Calu3 (cell line): ENCODE measurements around the gene SEPTIN7. TPM values are rescaled to one million over a fixed set of nuclear protein-coding genes. Genes with fewer than 3 reads are reported as not detected.

Source experiments
- BruUV-seq: library from RNA; stranded (reverse); fragments of 400-500 nt; replicated peaks from 2 replicates; lab custom pipeline; 2021; lab: Mats Ljungman, UMichigan
- CTCF ChIA-PET: fragments of 300-600 bp; sonication (Branson Sonifier 250); formaldehyde crosslinking; loops from one replicate; lab custom pipeline; 2022; ENCODE audit warnings: antibody characterized with exemption; lab: Charles Lee
- DNase-seq: peaks from one replicate; pipeline ENCODE4 v3.0.0; 2022
- H3K27ac Mint-ChIP-seq: one replicate; pipeline ENCODE4 v1.8.0; 2022; ENCODE audit warnings: mixed read lengths; ENCODE audit not compliant: unreplicated experiment
- H3K27me3 Mint-ChIP-seq: one replicate; pipeline ENCODE4 v1.8.0; 2022; ENCODE audit warnings: mixed read lengths; ENCODE audit not compliant: unreplicated experiment
- H3K36me3 Mint-ChIP-seq: one replicate; pipeline ENCODE4 v1.8.0; 2022; ENCODE audit warnings: mild to moderate bottlenecking, moderate library complexity, mixed read lengths; ENCODE audit not compliant: insufficient read depth, unreplicated experiment
- H3K4me1 Mint-ChIP-seq: one replicate; pipeline ENCODE4 v1.8.0; 2022; ENCODE audit warnings: mild to moderate bottlenecking, low read depth, mixed read lengths; ENCODE audit not compliant: unreplicated experiment
- H3K4me3 Mint-ChIP-seq: one replicate; pipeline ENCODE4 v1.8.0; 2022; ENCODE audit warnings: mild to moderate bottlenecking, low read depth, moderate library complexity, mixed read lengths; ENCODE audit not compliant: unreplicated experiment
- H3K9me3 Mint-ChIP-seq: one replicate; pipeline ENCODE4 v1.8.0; 2022; ENCODE audit warnings: low read depth, mixed read lengths; ENCODE audit not compliant: unreplicated experiment
- intact Hi-C: fragments of 100-400 bp; cut with micrococcal nuclease; formaldehyde crosslinking; loops from one replicate; pipeline ENCODE4 v1.10.0; 2022; ENCODE audit not compliant: unreplicated experiment
- total RNA-seq: library from RNA; stranded (reverse); gene quantifications from 2 replicates; pipeline ENCODE4 v1.2.3, GENCODE V29; 2022
- TF ChIP-seq, protein P1 (sequence below): fragments of 200-600 bp; IDR thresholded peaks from one replicate; pipeline ENCODE4 v1.8.0; 2022; ENCODE audit warnings: antibody characterized with exemption; ENCODE audit not compliant: unreplicated experiment

SEPTIN7 gene
- total RNA-seq, 1 experiment from 2014 or later: 308 TPM

DNA sequence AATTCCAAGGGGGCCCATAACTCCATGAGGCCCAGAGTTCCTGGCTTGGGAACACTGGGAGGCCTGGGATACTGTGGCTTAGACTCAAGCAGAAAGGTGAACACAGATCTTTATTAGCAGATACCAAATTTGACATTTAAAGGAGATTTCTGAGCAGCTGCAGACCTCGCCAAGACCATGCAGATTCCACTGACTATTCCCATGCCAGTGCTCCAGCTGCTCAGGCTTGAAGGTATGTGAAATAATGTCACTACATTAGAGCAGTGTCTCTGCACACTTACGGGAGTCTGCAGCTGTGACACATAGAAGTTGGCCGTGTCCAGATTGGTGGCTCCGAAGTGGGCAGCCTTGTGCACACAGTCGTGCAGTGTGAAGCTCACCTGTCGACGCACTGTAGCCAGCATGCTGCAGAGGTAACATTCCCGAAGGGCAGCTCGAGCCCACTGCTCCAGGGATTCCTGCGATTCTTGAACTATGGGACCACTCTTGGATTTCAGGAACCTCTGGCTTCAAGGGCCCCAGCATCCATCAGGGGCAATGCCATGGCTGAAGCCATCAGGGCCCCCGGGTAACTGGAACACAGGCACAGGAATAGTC lies 46.1 kb downstream of the SEPTIN7 start:
- Mint-ChIP-seq H3K27ac (no peak overlapping the region), H3K36me3 (peaks cover 7% of the 10 kb centered on the region), H3K9me3 (no peaks in the 10 kb centered on the region), H3K4me3 (no peak overlapping the region), H3K27me3 (no peaks in the 10 kb centered on the region), H3K4me1 (peaks cover 5% of the 10 kb centered on the region)
- DNase-seq: no peak
- intact Hi-C loops: no loop called here
- CTCF ChIA-PET: no interaction called here
- BruUV-seq: no TSS peak
- TF ChIP-seq, protein P1, sequence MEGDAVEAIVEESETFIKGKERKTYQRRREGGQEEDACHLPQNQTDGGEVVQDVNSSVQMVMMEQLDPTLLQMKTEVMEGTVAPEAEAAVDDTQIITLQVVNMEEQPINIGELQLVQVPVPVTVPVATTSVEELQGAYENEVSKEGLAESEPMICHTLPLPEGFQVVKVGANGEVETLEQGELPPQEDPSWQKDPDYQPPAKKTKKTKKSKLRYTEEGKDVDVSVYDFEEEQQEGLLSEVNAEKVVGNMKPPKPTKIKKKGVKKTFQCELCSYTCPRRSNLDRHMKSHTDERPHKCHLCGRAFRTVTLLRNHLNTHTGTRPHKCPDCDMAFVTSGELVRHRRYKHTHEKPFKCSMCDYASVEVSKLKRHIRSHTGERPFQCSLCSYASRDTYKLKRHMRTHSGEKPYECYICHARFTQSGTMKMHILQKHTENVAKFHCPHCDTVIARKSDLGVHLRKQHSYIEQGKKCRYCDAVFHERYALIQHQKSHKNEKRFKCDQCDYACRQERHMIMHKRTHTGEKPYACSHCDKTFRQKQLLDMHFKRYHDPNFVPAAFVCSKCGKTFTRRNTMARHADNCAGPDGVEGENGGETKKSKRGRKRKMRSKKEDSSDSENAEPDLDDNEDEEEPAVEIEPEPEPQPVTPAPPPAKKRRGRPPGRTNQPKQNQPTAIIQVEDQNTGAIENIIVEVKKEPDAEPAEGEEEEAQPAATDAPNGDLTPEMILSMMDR: no peak

DNA sequence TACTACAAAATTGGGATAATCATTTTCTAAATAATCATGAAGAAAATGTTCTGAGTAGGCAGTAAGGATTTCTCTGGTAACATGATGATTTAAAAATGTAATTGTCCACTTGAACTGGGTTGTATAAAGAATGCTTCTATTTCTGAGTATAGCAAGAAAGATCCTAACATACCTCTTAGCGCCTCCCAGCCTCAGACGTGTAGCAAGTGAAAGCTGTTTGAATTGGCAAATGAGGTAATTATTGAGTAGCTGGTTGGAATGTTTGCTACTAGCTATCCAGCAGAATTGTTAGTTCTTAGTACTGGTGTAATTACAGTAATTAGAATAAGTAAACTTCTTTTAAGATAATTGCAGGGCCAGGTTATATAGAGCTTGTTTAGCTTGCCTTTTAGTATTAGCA lies 47.9 kb downstream of the SEPTIN7 start:
- Mint-ChIP-seq H3K36me3 (peaks cover 7% of the 10 kb centered on the region), H3K27me3 (no peaks in the 10 kb centered on the region), H3K9me3 (no peaks in the 10 kb centered on the region), H3K4me1 (peaks cover 10% of the 10 kb centered on the region), H3K4me3 (no peak overlapping the region), H3K27ac (no peak overlapping the region)
- TF ChIP-seq, protein P1: no peak
- BruUV-seq: no TSS peak
- intact Hi-C loops: no loop called here
- no peak for DNase-seq
- CTCF ChIA-PET: interaction anchor here (1.6 kb wide), 1 partner anchor 48 kb away, joined by 3 read pairs; the partner anchor contains the start of gene SEPTIN7

DNA sequence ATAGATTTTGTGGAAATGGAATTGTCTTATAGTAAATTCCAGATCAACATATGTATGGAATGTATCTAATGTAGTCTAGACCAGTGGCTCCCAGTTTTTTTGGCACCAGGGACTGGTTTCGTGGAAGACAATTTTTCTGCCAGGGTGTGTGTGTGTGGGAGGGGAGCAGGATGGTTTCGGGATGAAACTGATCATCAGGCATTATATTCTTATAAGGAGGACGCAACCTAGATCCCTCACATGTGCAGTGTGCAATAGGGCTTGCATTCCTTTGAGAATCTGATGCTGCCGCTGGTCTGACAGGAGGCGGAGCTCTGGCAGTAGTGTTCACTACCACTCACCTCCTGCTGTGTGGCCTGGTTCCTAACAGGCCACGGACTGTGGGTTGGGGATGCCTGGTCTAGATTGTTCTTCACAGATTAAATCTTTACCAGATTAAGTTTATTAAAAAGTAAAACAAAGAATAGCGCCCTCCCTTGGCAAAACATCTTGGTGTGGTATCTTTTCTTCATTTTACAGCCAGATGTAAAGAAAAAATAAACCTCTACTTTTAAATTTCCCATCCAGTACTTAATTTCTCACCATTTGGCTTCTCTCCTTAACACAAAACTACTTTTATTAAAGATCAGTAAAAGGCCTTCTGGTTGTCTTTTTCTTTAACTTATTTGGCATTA lies 48.4 kb downstream of the SEPTIN7 start:
- CTCF ChIA-PET: interaction anchor here (0.6 to 1.6 kb wide), 2 partner anchors 48 to 158 kb away, joined by 3 read pairs; partner anchors contain the start of gene SEPTIN7
- Mint-ChIP-seq H3K9me3 (no peaks in the 10 kb centered on the region), H3K4me3 (no peak overlapping the region)

DNA sequence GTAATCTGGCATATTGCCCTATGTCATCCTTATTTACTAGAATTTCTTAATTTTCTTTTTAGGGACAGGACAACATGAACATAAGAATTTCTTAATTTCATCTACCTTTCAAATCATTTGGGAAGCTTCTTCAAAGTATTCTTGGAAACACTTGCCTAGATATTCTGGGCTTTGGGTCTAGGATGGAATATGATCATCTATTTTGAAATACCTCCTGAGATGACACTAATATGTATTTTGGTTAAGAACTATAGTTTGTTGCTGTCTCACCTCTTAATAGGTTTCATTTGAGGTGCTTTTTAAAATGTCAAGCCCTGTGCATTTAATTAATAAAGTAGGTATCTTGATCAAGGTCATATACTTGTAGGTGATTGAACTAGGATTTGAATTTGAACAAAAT lies 49.1 kb downstream of the SEPTIN7 start:
- CTCF ChIA-PET: interaction anchor here (0.6 kb wide), 1 partner anchor 159 kb away, joined by 3 read pairs; no protein-coding TSS in a partner anchor
- no peak for DNase-seq
- Mint-ChIP-seq H3K4me1 (peaks cover 10% of the 10 kb centered on the region), H3K9me3 (no peaks in the 10 kb centered on the region), H3K4me3 (no peak overlapping the region), H3K27me3 (no peaks in the 10 kb centered on the region), H3K27ac (no peak overlapping the region), H3K36me3 (peaks cover 7% of the 10 kb centered on the region)
- no TSS peak for BruUV-seq
- intact Hi-C loops: no loop called here
- TF ChIP-seq, protein P1: no peak

More for the DNA sequence above, 48.4 kb downstream of the SEPTIN7 start:
- no peak for DNase-seq
- no TSS peak for BruUV-seq
- H3K36me3 Mint-ChIP-seq: peaks cover 7% of the 10 kb centered on the region
- intact Hi-C loops: no loop called here
- no peak overlapping the region for H3K27ac Mint-ChIP-seq
- H3K27me3 Mint-ChIP-seq: no peaks in the 10 kb centered on the region
- H3K4me1 Mint-ChIP-seq: peaks cover 10% of the 10 kb centered on the region
- TF ChIP-seq, protein P1: no peak

Other genes with a start within 250 kb of the SEPTIN7 start
- gene HERPUD2, start 105.9 kb upstream of the SEPTIN7 start, total RNA-seq: 37.5 and 42.7 TPM in 2 replicates